ENCODE data around the gene FNDC3B. TPM values are rescaled to one million over a fixed set of nuclear protein-coding genes. Genes with fewer than 3 reads are reported as not detected.

Gene FNDC3B
- total RNA-seq, 2 donors from 2014 or later, result 9.2 to 17.1 TPM

DNA sequence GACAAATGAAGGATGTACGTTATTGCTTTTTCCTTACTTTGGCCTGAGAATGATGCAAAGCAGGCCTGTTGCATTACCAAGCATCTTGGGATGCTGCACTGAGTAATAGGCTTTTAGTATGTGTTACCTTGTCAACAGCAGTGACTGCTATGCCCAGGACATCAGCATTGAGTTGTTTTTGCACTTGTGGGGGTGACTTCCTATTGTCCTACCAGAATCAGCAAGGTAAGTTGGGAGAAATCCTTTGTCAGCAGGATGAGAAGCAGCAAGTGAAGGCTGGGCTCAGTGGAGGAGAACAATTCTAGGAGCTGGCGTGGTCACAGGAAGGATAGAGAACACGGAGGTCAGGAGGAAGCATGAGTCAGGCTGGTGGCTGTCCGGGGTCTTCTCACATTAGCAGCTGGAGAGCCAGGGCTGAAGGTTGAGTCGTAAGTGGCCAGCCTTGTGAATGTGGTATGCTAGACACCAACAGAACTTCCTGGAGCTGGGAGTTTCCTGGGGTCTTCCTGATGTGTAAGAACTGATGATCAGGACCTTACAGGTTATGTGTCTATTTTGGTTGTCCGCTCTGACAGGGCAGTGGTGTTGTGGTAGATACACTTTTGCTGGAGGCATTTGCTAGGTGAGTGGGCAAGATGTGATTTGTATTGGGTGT, 142.7 kb downstream of the FNDC3B start:
- DNase-seq (ENCODE audit: low spot score in 2 of 2) (no peak), ATAC-seq (peak in 1 of 2 donors; percentile 57)
- Mint-ChIP-seq H3K9me3 (no peaks in the 10 kb centered on the region), H3K27ac (peak overlapping the region in 1 of 2 donors; percentile 12), H3K36me3 (no peaks in the 10 kb centered on the region)

DNA sequence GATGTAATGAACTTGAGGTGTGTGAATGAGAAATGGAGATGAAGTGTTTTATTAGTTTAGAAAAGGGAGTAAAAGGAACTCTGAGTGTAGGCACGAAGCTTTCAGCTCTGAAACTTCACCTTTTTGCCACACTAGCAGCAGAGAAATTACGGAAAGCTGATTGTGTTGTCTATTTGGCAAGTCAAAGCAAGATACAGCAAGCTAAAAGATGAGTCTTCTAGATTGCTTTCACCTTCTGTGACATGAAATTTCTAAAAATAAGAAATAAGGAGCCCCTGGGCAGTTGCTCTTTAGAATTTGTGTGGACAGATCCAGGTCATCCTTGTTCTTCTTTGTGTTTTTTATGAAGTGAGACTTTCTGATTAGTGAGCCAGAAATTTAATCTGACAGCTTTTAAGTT, 143.4 kb downstream of the FNDC3B start:
- ATAC-seq (no peak), DNase-seq (ENCODE audit: low spot score in 2 of 2) (no peak)
- Mint-ChIP-seq H3K27ac (no peak overlapping the region), H3K36me3 (no peaks in the 10 kb centered on the region), H3K9me3 (no peaks in the 10 kb centered on the region)

- Mint-ChIP-seq H3K9me3 (no peaks in the 10 kb centered on the region), H3K36me3 (no peaks in the 10 kb centered on the region), H3K27ac (no peak overlapping the region)
- no peak for DNase-seq (ENCODE audit: low spot score in 2 of 2)
- ATAC-seq, result peak; percentile 37 to 52
These were observed 144.9 kb downstream of the FNDC3B start for GRCh38 chr3:172184106-172184822.

- DNase-seq (ENCODE audit: low spot score in 2 of 2), result no peak
- no peaks in the 10 kb centered on the region for H3K9me3 Mint-ChIP-seq
- ATAC-seq, result no peak
- H3K36me3 Mint-ChIP-seq, result no peaks in the 10 kb centered on the region
- no peak overlapping the region for H3K27ac Mint-ChIP-seq
These were observed 146.5 kb downstream of the FNDC3B start for GRCh38 chr3:172185907-172186306.

DNA sequence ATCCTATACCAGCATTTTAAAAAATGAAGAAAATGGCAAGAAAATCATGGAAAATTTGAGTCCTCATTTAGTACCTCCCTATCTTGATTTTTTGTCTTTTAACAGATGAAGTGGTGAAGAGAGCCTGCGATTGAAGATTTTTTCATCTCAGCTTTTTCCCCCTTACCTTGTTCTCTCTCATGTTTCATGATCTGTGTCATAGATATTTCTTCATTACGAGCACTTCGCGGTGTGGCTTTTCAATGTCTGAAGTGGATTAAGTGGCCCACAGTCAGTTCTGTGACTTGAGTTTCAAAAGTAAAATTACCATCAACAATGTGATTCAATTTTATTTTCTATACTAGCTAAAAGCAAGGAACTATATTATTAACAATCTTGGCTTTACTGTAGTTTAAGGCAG, 147.2 kb downstream of the FNDC3B start:
- Mint-ChIP-seq H3K9me3 (no peaks in the 10 kb centered on the region), H3K27ac (no peak overlapping the region), H3K36me3 (no peaks in the 10 kb centered on the region)
- ATAC-seq (no peak), DNase-seq (ENCODE audit: low spot score in 2 of 2) (no peak)

DNA sequence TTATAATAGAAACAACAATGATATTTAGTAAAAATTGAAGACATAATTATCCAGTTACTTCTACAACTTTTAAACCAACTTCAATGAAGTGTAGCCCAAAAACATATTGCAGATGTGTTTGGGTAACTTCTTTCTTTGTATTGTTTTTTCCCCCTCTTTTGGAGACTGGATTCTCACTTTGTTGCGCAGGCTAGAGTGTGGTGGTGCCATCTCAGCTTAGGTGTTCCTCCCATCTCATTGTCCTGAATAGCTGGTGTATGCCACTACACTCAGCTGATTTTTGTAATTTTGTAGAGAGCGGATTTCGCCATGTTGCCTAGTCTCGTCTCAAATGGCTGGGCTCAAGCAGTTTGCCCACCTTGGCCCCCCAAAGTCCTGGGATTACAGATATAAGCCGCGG, 148.1 kb downstream of the FNDC3B start:
- H3K36me3 Mint-ChIP-seq, result no peaks in the 10 kb centered on the region
- ATAC-seq (no peak), DNase-seq (ENCODE audit: low spot score in 2 of 2) (no peak)
- H3K9me3 Mint-ChIP-seq, result no peaks in the 10 kb centered on the region
- H3K27ac Mint-ChIP-seq, result no peak overlapping the region

- ATAC-seq (no peak), DNase-seq (ENCODE audit: low spot score in 2 of 2) (no peak)
- Mint-ChIP-seq H3K9me3 (no peaks in the 10 kb centered on the region), H3K36me3 (no peaks in the 10 kb centered on the region), H3K27ac (no peak overlapping the region)
These were observed 149.1 kb downstream of the FNDC3B start for GRCh38 chr3:172188511-172188910.

DNA sequence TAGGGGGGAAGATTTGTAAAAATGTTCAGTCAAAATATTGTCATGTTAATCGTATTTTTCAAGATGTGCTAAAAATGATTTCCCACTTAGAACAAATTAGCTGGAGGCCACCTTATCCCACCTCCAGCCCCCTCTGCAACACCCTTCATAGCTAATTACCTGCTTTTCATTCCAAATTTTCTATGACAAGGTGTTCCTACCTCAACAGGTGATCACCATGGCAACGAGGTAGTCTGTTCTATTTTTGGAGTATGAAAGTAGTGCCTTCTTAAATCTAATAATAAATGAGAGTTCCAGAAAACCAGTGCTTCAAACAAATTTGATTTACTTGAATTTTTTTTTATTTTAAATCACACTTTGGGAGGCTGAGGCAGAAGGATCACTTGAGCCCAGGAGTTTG, 149.8 kb downstream of the FNDC3B start:
- Mint-ChIP-seq H3K27ac (no peak overlapping the region), H3K9me3 (no peaks in the 10 kb centered on the region)

DNA sequence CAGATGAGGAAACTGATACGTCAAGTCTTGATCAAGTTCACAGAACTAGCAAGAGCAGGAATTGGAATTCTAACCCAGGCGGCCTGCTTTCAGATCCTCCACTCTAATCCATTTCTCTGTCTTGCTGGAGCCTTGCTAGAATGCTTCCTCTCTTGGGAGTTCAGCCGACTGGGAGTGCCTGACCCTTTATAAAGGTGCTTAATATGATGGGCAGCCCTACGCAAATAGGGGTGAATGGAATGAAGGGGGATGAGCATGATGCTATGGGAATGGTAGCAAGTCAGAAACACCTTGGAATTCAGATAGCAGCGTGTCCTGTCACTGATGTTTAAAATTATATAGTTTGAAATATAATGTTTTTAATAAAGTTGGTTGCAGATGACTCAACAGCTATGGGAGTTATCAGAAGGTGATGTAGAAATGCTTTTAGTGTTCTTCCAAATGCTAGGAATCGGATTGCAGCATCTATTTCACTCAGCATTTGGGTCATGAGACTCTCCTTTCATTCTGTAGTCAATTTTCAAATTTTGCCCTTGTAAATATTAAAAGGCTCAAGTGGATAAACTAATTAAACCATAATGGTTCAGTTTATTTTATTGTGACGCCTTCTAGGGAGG, 150.7 kb downstream of the FNDC3B start:
- Mint-ChIP-seq H3K27ac (no peak overlapping the region), H3K36me3 (no peaks in the 10 kb centered on the region), H3K9me3 (no peaks in the 10 kb centered on the region)
- DNase-seq (ENCODE audit: low spot score in 2 of 2), result no peak
- ATAC-seq, result no peak

More for the DNA sequence above, 149.8 kb downstream of the FNDC3B start:
- H3K36me3 Mint-ChIP-seq, result no peaks in the 10 kb centered on the region
- ATAC-seq (no peak), DNase-seq (ENCODE audit: low spot score in 2 of 2) (no peak)

DNA sequence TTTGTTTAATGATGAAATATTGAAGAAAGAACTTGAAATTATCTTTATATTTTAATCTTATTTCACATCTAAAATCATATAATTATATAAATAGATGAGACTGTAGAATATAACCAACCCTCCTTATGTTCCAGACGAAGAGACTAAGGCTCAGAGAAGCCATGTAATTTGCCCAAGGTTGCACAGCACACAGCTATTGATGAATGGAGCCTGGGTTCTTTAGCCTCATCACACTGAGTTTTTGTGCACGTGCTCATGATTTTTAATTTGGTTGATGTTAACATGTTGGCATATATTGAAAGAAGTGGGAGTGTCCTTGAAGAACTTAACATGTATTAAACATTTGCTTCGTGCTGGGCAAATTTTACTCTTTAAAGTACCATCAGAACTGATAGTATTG, 151.6 kb downstream of the FNDC3B start:
- H3K9me3 Mint-ChIP-seq, result no peaks in the 10 kb centered on the region
- DNase-seq (ENCODE audit: low spot score in 2 of 2), result no peak
- H3K36me3 Mint-ChIP-seq, result no peaks in the 10 kb centered on the region
- no peak overlapping the region for H3K27ac Mint-ChIP-seq
- no peak for ATAC-seq

GRCh38 chr3:172191629-172192028, 152.3 kb downstream of the FNDC3B start:
- Mint-ChIP-seq H3K27ac (no peak overlapping the region), H3K36me3 (no peaks in the 10 kb centered on the region), H3K9me3 (no peaks in the 10 kb centered on the region)
- ATAC-seq (no peak), DNase-seq (ENCODE audit: low spot score in 2 of 2) (no peak)

DNA sequence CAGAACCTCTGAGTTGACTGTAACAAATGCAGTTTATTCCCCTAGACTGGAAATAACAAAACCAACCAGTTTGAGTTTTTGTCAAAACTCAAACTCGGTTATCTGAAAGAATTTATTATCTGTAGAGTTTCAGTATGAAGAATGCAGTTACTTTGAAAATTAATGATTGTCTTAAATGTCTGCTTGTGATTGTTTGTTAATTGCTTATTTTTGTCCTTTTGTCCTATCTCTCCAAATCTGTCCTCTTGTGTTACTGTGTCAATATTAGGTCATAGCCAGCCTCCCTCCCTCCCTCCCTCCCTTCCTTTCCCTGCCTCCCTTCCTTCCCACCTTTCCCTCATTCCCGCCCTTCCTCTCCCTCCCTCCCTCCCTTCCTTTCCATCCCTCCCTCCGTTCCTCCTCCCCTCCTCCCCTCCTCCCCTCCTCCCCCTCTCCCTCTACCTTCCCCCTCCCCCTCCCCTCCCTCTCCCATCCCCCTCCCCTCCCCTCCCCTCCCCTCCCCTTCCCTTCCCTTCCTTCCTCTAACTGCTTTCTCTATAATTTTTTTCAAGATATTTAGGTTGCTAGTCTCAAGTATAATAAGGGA, 153.5 kb downstream of the FNDC3B start:
- Mint-ChIP-seq H3K27ac (no peak overlapping the region), H3K36me3 (no peaks in the 10 kb centered on the region), H3K9me3 (no peaks in the 10 kb centered on the region)
- ATAC-seq (no peak), DNase-seq (ENCODE audit: low spot score in 2 of 2) (no peak)

DNA sequence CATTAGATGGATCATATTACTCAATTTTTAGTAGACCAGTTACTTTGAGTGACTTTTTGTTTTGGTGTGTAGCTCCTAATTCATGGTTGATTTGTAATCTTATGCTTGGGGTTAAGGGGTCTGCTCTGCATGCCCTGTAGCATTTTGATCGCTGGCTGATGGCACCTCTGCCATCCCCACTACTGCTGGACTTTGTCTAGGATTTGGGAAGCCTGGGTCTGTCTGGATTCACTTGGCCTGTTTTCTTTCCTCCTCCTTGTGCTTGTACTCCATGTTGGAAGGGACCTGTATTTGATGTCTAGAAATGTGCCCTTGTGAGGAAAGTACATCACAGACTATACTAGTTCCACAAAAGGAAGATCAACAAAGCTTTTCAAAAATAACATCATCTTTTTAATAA, 154.1 kb downstream of the FNDC3B start:
- Mint-ChIP-seq H3K27ac (no peak overlapping the region), H3K9me3 (no peaks in the 10 kb centered on the region), H3K36me3 (peaks cover 0 to 2% of the 10 kb centered on the region in 2 donors)
- no peak for ATAC-seq
- DNase-seq (ENCODE audit: low spot score in 2 of 2), result no peak

- H3K27ac Mint-ChIP-seq, result no peak overlapping the region
- peaks cover 0 to 6% of the 10 kb centered on the region in 2 donors for H3K36me3 Mint-ChIP-seq
- ATAC-seq, result no peak
These were observed 155.5 kb downstream of the FNDC3B start for GRCh38 chr3:172194702-172195406.

DNA sequence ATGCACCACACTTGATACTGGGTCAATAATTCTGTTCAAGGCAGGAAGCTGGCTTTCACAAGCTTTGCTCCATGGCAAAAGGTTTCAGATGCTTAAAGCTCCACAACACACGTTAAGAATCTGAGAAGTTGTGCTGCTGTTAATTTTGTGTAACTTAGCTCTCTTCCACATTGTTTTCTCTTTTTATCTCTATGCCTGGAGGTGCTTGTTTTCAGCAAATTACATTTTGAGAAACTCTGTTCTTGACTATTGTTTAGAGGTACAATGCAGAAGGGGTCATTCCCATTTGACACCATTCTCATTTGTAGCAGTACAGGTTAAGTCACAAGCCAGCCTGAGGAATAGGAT, 156.0 kb downstream of the FNDC3B start:
- peaks cover 0 to 6% of the 10 kb centered on the region in 2 donors for H3K36me3 Mint-ChIP-seq

More at GRCh38 chr3:172194702-172195406, 155.5 kb downstream of the FNDC3B start:
- no peak for DNase-seq (ENCODE audit: low spot score in 2 of 2)
- peaks cover 0 to under 1% of the 10 kb centered on the region in 2 donors for H3K9me3 Mint-ChIP-seq

DNA sequence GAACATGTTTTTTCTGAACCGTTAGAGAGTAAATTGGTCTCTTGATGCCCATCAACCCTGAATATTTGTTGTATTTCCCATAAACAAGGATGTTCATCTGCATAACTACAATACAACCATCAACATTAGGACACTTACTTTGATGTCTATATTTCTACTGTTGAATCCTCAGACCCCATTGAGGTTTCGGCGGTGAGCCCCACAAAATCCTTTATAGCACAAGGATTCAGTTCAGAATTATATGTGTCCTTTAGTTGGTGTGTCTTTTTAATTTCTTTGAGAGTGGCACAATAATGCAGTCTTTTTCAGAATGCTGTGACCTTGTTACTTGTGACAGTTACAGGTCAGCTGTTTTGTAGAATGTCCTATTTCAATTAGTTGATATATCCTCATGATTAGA, 158.0 kb downstream of the FNDC3B start:
- peaks cover 0 to 3% of the 10 kb centered on the region in 2 donors for H3K9me3 Mint-ChIP-seq
- DNase-seq (ENCODE audit: low spot score in 2 of 2), result no peak
- peaks cover 1 to 7% of the 10 kb centered on the region in 2 donors for H3K36me3 Mint-ChIP-seq
- no peak overlapping the region for H3K27ac Mint-ChIP-seq
- no peak for ATAC-seq

More for the DNA sequence above, 156.0 kb downstream of the FNDC3B start:
- ATAC-seq, result no peak
- peaks cover 0 to 3% of the 10 kb centered on the region in 2 donors for H3K9me3 Mint-ChIP-seq
- no peak for DNase-seq (ENCODE audit: low spot score in 2 of 2)
- H3K27ac Mint-ChIP-seq, result no peak overlapping the region

DNA sequence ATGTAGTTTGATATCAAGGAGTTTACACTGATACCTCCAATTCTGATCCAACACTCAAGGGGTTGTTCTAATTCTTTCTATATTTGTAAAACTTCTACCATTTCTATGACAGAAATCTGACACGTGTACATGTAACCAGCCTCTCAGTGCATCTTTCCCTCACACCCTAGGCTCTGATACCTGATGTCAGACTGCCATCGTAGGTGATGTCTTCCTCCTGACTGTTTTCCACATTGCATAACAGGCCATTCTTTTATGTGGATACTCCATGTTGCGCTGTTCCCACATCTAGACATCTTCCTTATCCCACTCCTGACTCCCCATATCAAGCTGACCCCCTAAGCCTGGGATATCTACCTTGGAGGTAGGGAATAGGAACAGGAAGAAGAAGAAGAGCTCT, 159.1 kb downstream of the FNDC3B start:
- Mint-ChIP-seq H3K27ac (no peak overlapping the region), H3K36me3 (peaks cover 4 to 17% of the 10 kb centered on the region in 2 donors), H3K9me3 (peaks cover 0 to 3% of the 10 kb centered on the region in 2 donors)
- ATAC-seq (no peak), DNase-seq (ENCODE audit: low spot score in 2 of 2) (no peak)

Measured in activated naive CD4-positive, alpha-beta T cell treated with anti-CD3 and anti-CD28 coated beads, Interleukin-2, amount 50 U/mL, for 72 hours (primary cell).